ENCODE results near the gene MSH3.
"Not testable (repeated sequence)": the region's sequence is repeated elsewhere in the genome, so short reads cannot be mapped to it uniquely, and the experiment has no call there.

Gene MSH3

DNA sequence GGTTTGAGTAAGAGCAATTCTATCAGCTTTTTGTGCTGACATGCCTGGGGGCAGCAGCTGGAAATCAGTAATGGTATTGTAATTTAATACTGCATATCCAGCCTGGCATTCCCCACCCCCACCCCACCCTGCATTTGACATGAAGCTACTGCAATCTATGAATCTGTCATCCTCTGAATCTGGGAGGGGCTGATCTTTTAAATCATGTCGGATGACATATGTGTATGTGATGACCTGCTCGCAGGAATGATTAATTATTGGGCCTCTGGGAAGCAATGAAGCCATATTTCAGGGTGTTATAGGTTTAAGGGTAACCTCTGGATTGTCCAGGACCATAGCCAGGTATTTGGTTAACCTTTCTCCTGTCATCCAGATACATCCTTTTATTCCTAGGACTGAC lies 241.1 kb downstream of the MSH3 start:
- DNase-seq, result no peak
- CTCF ChIA-PET, result no interaction called here
- peaks cover 13% of the 10 kb centered on the region for H3K36me3 Mint-ChIP-seq
- peaks cover 2% of the 10 kb centered on the region for H3K9me3 Mint-ChIP-seq
- H3K27me3 Mint-ChIP-seq, result no peaks in the 10 kb centered on the region
- H3K4me1 Mint-ChIP-seq, result no peaks in the 10 kb centered on the region
- no peak overlapping the region for H3K4me3 Mint-ChIP-seq
- no peak overlapping the region for H3K27ac Mint-ChIP-seq

GRCh38 chr5:80902624-80903023 lies 248.2 kb downstream of the MSH3 start:
- H3K27me3 Mint-ChIP-seq, H3K4me3 Mint-ChIP-seq, DNase-seq, H3K27ac Mint-ChIP-seq, H3K36me3 Mint-ChIP-seq, CTCF ChIA-PET, H3K4me1 Mint-ChIP-seq: not testable (repeated sequence)
- H3K9me3 Mint-ChIP-seq, result peaks cover 11% of the 10 kb centered on the region

DNA sequence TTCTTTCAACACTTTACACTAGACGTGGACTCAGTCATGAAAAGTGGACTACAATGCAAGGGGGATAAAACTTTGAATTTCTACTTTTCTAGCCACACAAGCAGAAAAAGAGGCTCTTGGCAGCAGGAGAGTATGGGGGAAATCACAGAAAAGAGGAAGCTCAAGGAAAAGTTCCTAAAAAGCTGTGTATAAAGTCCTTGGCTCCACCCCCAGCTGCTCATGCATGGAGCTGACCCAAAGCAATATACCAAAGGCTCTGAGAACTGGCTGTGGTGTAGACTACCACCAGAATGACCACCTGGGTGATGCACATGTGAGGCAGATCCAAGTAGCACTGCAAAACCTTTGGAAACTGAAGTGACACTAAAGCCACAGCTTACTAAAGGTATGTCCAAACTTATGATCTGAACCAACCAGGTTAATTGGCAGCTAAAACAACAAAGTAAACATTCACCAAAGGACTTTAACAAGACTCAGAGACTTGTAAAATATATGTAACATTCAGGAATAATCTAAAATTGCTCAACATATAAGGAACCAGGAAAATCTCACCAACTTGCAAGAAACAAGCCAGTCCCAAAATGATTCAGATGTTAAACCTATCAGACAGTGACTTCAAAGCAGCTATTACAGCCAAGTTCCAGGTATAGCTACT lies 250.2 kb downstream of the MSH3 start:
- peaks cover 11% of the 10 kb centered on the region for H3K9me3 Mint-ChIP-seq
- CTCF ChIA-PET, result no interaction called here
- no peak for DNase-seq
- no peaks in the 10 kb centered on the region for H3K27me3 Mint-ChIP-seq
- H3K27ac Mint-ChIP-seq, result no peak overlapping the region
- H3K4me3 Mint-ChIP-seq, result no peak overlapping the region
- no peaks in the 10 kb centered on the region for H3K4me1 Mint-ChIP-seq
- H3K36me3 Mint-ChIP-seq, result peaks cover 5% of the 10 kb centered on the region

- peaks cover 11% of the 10 kb centered on the region for H3K9me3 Mint-ChIP-seq
- H3K4me1 Mint-ChIP-seq, result no peaks in the 10 kb centered on the region
- H3K27me3 Mint-ChIP-seq, result no peaks in the 10 kb centered on the region
- peaks cover 5% of the 10 kb centered on the region for H3K36me3 Mint-ChIP-seq
- CTCF ChIA-PET, result no interaction called here
- DNase-seq, result no peak
- no peak overlapping the region for H3K4me3 Mint-ChIP-seq
- no peak overlapping the region for H3K27ac Mint-ChIP-seq
Measured at GRCh38 chr5:80905405-80905804, 251.0 kb downstream of the MSH3 start.

- no peak for DNase-seq
- H3K36me3 Mint-ChIP-seq, result no peaks in the 10 kb centered on the region
- H3K4me1 Mint-ChIP-seq, result peaks cover 3% of the 10 kb centered on the region
- H3K27me3 Mint-ChIP-seq, result no peaks in the 10 kb centered on the region
- H3K9me3 Mint-ChIP-seq, result no peaks in the 10 kb centered on the region
- H3K27ac Mint-ChIP-seq, result no peak overlapping the region
- CTCF ChIA-PET, result no interaction called here
- no peak overlapping the region for H3K4me3 Mint-ChIP-seq
Measured at GRCh38 chr5:80912479-80912878, 258.0 kb downstream of the MSH3 start.

DNA sequence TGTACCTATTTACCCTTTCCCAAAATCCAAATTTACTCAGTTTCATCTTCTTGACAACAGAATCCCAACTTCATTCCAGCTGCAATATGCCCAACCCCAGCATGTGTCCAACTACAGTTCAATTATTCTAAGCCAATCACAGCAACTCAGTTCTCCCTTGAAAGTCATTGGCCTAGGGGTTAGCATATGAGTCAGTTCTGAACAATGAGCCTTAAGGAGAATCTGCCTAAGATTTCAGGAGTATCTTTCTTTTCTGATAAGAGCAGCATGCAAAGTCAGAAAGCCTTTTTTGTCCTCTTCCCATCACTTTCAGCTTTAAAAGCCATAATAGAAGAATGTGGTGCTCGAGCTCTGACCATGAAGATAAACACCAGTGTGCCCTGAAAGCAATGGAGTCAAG lies 261.3 kb downstream of the MSH3 start:
- CTCF ChIA-PET, result no interaction called here
- no peak overlapping the region for H3K27ac Mint-ChIP-seq
- no peaks in the 10 kb centered on the region for H3K9me3 Mint-ChIP-seq
- no peak for DNase-seq
- H3K4me1 Mint-ChIP-seq, result peaks cover 11% of the 10 kb centered on the region
- H3K4me3 Mint-ChIP-seq, result no peak overlapping the region
- H3K36me3 Mint-ChIP-seq, result peaks cover 2% of the 10 kb centered on the region
- no peaks in the 10 kb centered on the region for H3K27me3 Mint-ChIP-seq

GRCh38 chr5:80916676-80917075 lies 262.2 kb downstream of the MSH3 start:
- DNase-seq, result no peak
- Mint-ChIP-seq H3K9me3 (no peaks in the 10 kb centered on the region), H3K4me1 (peaks cover 11% of the 10 kb centered on the region), H3K27ac (no peak overlapping the region), H3K27me3 (no peaks in the 10 kb centered on the region), H3K36me3 (peaks cover 2% of the 10 kb centered on the region), H3K4me3 (no peak overlapping the region)
- CTCF ChIA-PET, result no interaction called here

DNA sequence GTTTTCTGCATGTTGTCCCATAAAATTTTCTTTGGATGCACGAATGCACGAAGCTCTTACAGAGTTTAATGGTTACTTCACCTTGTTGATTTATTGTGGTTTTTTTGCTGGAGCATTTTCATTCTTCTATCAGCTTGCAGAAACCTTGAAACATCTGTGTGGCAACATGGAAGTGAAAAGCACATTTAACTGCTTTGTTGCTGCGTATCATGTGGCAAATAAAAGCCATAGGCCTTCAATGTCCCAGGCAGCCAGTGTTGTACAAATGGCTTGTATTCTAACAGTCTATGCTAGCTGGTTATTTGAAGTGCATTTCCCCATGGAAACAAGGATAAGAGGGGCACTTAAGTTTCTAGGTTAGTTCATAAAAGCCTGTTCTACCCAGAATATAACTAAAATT lies 263.2 kb downstream of the MSH3 start:
- no peaks in the 10 kb centered on the region for H3K9me3 Mint-ChIP-seq
- CTCF ChIA-PET, result no interaction called here
- peaks cover 11% of the 10 kb centered on the region for H3K4me1 Mint-ChIP-seq
- DNase-seq, result no peak
- no peaks in the 10 kb centered on the region for H3K27me3 Mint-ChIP-seq
- H3K27ac Mint-ChIP-seq, result no peak overlapping the region
- no peak overlapping the region for H3K4me3 Mint-ChIP-seq
- H3K36me3 Mint-ChIP-seq, result peaks cover 2% of the 10 kb centered on the region

GRCh38 chr5:80919678-80920196 lies 265.3 kb downstream of the MSH3 start:
- no peak for DNase-seq
- Mint-ChIP-seq H3K9me3 (no peaks in the 10 kb centered on the region), H3K4me1 (peaks cover 11% of the 10 kb centered on the region), H3K4me3 (no peak overlapping the region), H3K36me3 (peaks cover 2% of the 10 kb centered on the region), H3K27me3 (no peaks in the 10 kb centered on the region), H3K27ac (no peak overlapping the region)
- CTCF ChIA-PET, result no interaction called here

DNA sequence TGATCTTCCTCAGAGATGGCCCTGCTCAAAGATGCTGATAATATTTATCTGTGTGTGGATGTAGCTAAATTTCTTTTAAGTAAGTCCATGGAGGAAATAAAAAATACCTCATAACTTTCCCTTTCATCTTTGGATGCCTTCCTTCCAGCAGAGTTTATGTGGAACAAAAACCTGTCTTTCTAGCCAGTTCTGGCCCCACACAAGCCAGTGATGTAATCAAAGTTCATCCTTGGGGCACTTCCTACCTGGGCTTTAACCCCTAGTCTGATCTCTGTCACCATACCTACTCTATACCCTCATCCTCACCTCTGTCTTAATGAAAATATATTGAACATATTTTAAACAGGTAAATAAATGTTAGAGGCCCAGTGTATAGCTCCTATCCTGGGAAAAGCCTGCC lies 265.9 kb downstream of the MSH3 start:
- Mint-ChIP-seq H3K4me3 (no peak overlapping the region), H3K27ac (no peak overlapping the region), H3K36me3 (peaks cover 2% of the 10 kb centered on the region), H3K4me1 (peaks cover 11% of the 10 kb centered on the region), H3K27me3 (no peaks in the 10 kb centered on the region), H3K9me3 (no peaks in the 10 kb centered on the region)
- no peak for DNase-seq
- CTCF ChIA-PET, result interaction anchor here (1.1 kb wide), 1 partner anchor 263 kb away, joined by 3 read pairs; no protein-coding TSS in a partner anchor

GRCh38 chr5:80921026-80921425 lies 266.6 kb downstream of the MSH3 start:
- H3K4me3 Mint-ChIP-seq, result no peak overlapping the region
- DNase-seq, result no peak
- no peaks in the 10 kb centered on the region for H3K27me3 Mint-ChIP-seq
- no peak overlapping the region for H3K27ac Mint-ChIP-seq
- no peaks in the 10 kb centered on the region for H3K9me3 Mint-ChIP-seq
- H3K36me3 Mint-ChIP-seq, result peaks cover 2% of the 10 kb centered on the region
- H3K4me1 Mint-ChIP-seq, result peaks cover 11% of the 10 kb centered on the region
- CTCF ChIA-PET, result interaction anchor here (1.1 kb wide), 1 partner anchor 262 kb away, joined by 3 read pairs; no protein-coding TSS in a partner anchor

- Mint-ChIP-seq H3K36me3 (no peaks in the 10 kb centered on the region), H3K27me3 (no peaks in the 10 kb centered on the region), H3K27ac (no peak overlapping the region), H3K9me3 (no peaks in the 10 kb centered on the region), H3K4me1 (peaks cover 3% of the 10 kb centered on the region), H3K4me3 (no peak overlapping the region)
- no peak for DNase-seq
- CTCF ChIA-PET, result no interaction called here
Measured at GRCh38 chr5:80925931-80926330, 271.5 kb downstream of the MSH3 start.

All from activated naive CD4-positive, alpha-beta T cell treated with anti-CD3 and anti-CD28 coated beads, Interleukin-2, amount 10 ng/mL, durations not matched to agents 7 days and 5 days (primary cell).